GM12878 (cell line): ENCODE results near the gene RORB. TPM values are rescaled to one million over a fixed set of nuclear protein-coding genes. Genes with fewer than 3 reads are reported as not detected.

Source experiments
- ATAC-seq: fragments of 200-7000 bp; cut with Tn5 transposase; 3 replicates; pipeline ENCODE4 v1.9.1; 2020; ENCODE audit warnings: mild to moderate bottlenecking, moderate library complexity
- BruUV-seq: library from RNA; stranded (reverse); fragments of 400-500 nt; replicated peaks from 2 replicates; lab custom pipeline; 2021; lab: Mats Ljungman, UMichigan
- CTCF ChIA-PET: fragments of 300-600 bp; sonication (Branson Sonifier 250); formaldehyde crosslinking; extraction: SDS; loops from one replicate; lab custom pipeline; 2021; ENCODE audit warnings: inconsistent platforms; lab: Yijun Ruan, JAX
- POLR2A ChIA-PET: fragments of 350-600 bp; formaldehyde crosslinking; extraction: SDS; loops from one replicate; lab custom pipeline; 2021; ENCODE audit warnings: inconsistent platforms; lab: Charles Lee
- RAD21 ChIA-PET: fragments of 300-600 bp; sonication (Branson Sonifier 250); formaldehyde crosslinking; loops from one replicate; lab custom pipeline; 2023; ENCODE audit warnings: antibody characterized with exemption; ENCODE audit not compliant: unreplicated experiment; lab: Charles Lee
- SMC1A ChIA-PET: fragments of 300-600 bp; sonication (Branson Sonifier 250); formaldehyde crosslinking; loops from one replicate; lab custom pipeline; 2023; ENCODE audit not compliant: unreplicated experiment, uncharacterized antibody; lab: Charles Lee
- DNase-seq: peaks from one replicate; pipeline ENCODE4 v3.0.0-alpha.2; 2011; ENCODE audit warnings: low read depth, low spot score
- FAIRE-seq: peaks from 3 replicates; lab custom pipeline; 2011; peaks lifted over from hg19 to GRCh38; lab: Jason Lieb, UNC
- H2AFZ ChIP-seq: 2 replicates; pipeline ENCODE4 v1.6.0; 2011; ENCODE audit warnings: low read depth, low read length, control low read depth; ENCODE audit not compliant: control insufficient read depth
- H3K27ac ChIP-seq: 2 replicates; pipeline ENCODE4 v1.5.1; 2011; ENCODE audit warnings: control low read depth; ENCODE audit not compliant: control insufficient read depth, insufficient read depth
- H3K27me3 ChIP-seq, 2 experiments: replicated peaks in 1 of 2; 2 replicates each; pipeline versions ENCODE4 v1.6.0 to v1.6.1; 2011; ENCODE audit warnings: low read length in 1 of 2; ENCODE audit not compliant: control insufficient read depth in 2 of 2, insufficient read depth in 2 of 2
- H3K36me3 ChIP-seq, 2 experiments: 2 replicates each; pipeline ENCODE4 v1.5.1; 2011; ENCODE audit warnings: low read length in 1 of 2; ENCODE audit not compliant: control insufficient read depth in 2 of 2, insufficient read depth in 2 of 2
- H3K4me1 ChIP-seq: 2 replicates; pipeline ENCODE4 v1.6.1; 2011; ENCODE audit warnings: mild to moderate bottlenecking, low read length, moderate library complexity, mixed read lengths; ENCODE audit not compliant: control insufficient read depth, insufficient read depth
- H3K4me2 ChIP-seq: 2 replicates; pipeline ENCODE4 v1.6.0; 2011; ENCODE audit warnings: control low read depth; ENCODE audit not compliant: control insufficient read depth, insufficient read depth
- H3K4me3 ChIP-seq: fragments of 200-600 bp; sonication (generic); 2 replicates; pipeline ENCODE4 v1.5.1; 2016
- H3K79me2 ChIP-seq: 2 replicates; pipeline ENCODE4 v1.6.0; 2011; ENCODE audit warnings: low read length; ENCODE audit not compliant: control insufficient read depth, insufficient read depth
- H3K9ac ChIP-seq: 2 replicates; pipeline ENCODE4 v1.8.0; 2011; ENCODE audit warnings: low read length, control low read depth, mixed read lengths; ENCODE audit not compliant: control insufficient read depth, insufficient read depth
- H3K9me3 ChIP-seq: replicated peaks from 3 replicates; pipeline ENCODE4 v1.5.1; 2011; ENCODE audit warnings: mild to moderate bottlenecking, low read length; ENCODE audit not compliant: control insufficient read depth, insufficient read depth
- H4K20me1 ChIP-seq: 2 replicates; pipeline ENCODE4 v1.6.0; 2011; ENCODE audit not compliant: control insufficient read depth, insufficient read depth
- ASH2L ChIP-seq: fragments of 300-600, 200-600 bp; sonication (generic); IDR thresholded peaks from 2 replicates; pipeline ENCODE4 v1.6.1; 2017; ENCODE audit warnings: low read depth, mild to moderate bottlenecking, borderline replicate concordance
- BCL11A ChIP-seq: IDR thresholded peaks from 2 replicates; pipeline ENCODE4 v1.6.1; 2011; ENCODE audit warnings: low read depth, low read length
- EED ChIP-seq: sonication (generic); IDR thresholded peaks from 2 replicates; pipeline ENCODE4 v1.6.1; 2016; ENCODE audit warnings: antibody characterized with exemption, low read depth
- MEF2A ChIP-seq: IDR thresholded peaks from 2 replicates; pipeline ENCODE4 v1.6.1; 2011; ENCODE audit warnings: low read depth, mild to moderate bottlenecking, low read length, moderate library complexity; ENCODE audit not compliant: insufficient read depth
- RBBP5 ChIP-seq: fragments of 200-600 bp; sonication (generic); conservative IDR thresholded peaks from 2 replicates; pipeline ENCODE4 v1.6.1; 2016
- SPI1 ChIP-seq: IDR thresholded peaks from 2 replicates; pipeline ENCODE4 v1.6.1; 2011; ENCODE audit warnings: low read depth, mild to moderate bottlenecking, low read length, moderate library complexity, borderline replicate concordance; ENCODE audit not compliant: insufficient read depth
- TCF7 ChIP-seq: IDR thresholded peaks from 2 replicates; pipeline ENCODE4 v1.6.1; 2014; ENCODE audit warnings: antibody characterized with exemption, borderline replicate concordance
- WRNIP1 ChIP-seq: IDR thresholded peaks from 2 replicates; pipeline ENCODE4 v1.6.1; 2011; ENCODE audit warnings: low read depth, low read length, improper control_type of control experiment, borderline replicate concordance
- ZNF384 ChIP-seq: IDR thresholded peaks from 2 replicates; pipeline ENCODE4 v1.6.1; 2012; ENCODE audit warnings: low read depth, mild to moderate bottlenecking, low read length, improper control_type of control experiment, borderline replicate concordance
- WGBS: methylation state at CpG from one replicate; pipeline ENCODE4 v1.1.6; 2016; ENCODE audit warnings: low lambda C conversion rate; ENCODE audit not compliant: insufficient replicate concordance, insufficient coverage; ENCODE audit errors: missing lambda C conversion rate; 5-methylcytosine and 5-hydroxymethylcytosine counted together
- in situ Hi-C: fragments of 300-500 bp; cut with MboI; formaldehyde crosslinking; loops from 9 replicates; pipeline ENCODE4 v1.14.3; 2018; ENCODE audit warnings: mixed read lengths
- intact Hi-C: fragments of 100-400 bp; cut with micrococcal nuclease; formaldehyde crosslinking; loops from one replicate; pipeline ENCODE4 v1.14.2; 2022; ENCODE audit not compliant: unreplicated experiment
- polyA plus RNA-seq, 11 experiments: library from polyadenylated mRNA; depleted of rRNA in 4 of 11; unstranded in 6 of 11; stranded (reverse) in 5 of 11; fragments of >200 nt; fragmentation: Nextera tagmentation in 4 of 11; fragmentation: Illumina TruSeq in 1 of 11; extraction: Ambion mirVana in 4 of 11; extraction: Trizol in 1 of 11; gene quantifications; 1 replicate in 1 of 11; 2 replicates in 10 of 11; pipeline versions ENCODE4 v1.2.1 to v1.2.3, GENCODE V29; 2011 to 2016; ENCODE audit warnings: inconsistent platforms in 2 of 11, missing spikeins in 2 of 11, low read depth in 1 of 11
- total RNA-seq, 4 experiments: library from RNA; depleted of rRNA in 3 of 4; stranded (reverse); fragments of >200 nt in 3 of 4; fragmentation: Illumina TruSeq in 1 of 4; extraction: Trizol in 1 of 4; gene quantifications; 2 replicates each; pipeline versions ENCODE4 v1.2.1 to v1.2.3, GENCODE V29; 2013 to 2021
- TF ChIP-seq, protein P1 (sequence below): fragments of 450-650 bp; IDR thresholded peaks from 2 replicates; pipeline ENCODE4 v1.6.1; 2017; ENCODE audit warnings: borderline replicate concordance

The RORB gene
- total and polyA plus RNA-seq, 10 of the 15 experiments (the other 5 are each of a cell fraction or from before 2014, with no cell fraction given), result under 0.01 to 0.01 TPM; not detected in 8

- no peak for TF ChIP-seq BCL11A
- no peak for TF ChIP-seq ZNF384
- TF ChIP-seq TCF7, result no peak
- TF ChIP-seq ASH2L, result no peak
- TF ChIP-seq SPI1, result no peak
- TF ChIP-seq RBBP5, result no peak
These were observed 6.5 kb downstream of the RORB start (continued) for GRCh38 chr9:74503666-74504065.

DNA sequence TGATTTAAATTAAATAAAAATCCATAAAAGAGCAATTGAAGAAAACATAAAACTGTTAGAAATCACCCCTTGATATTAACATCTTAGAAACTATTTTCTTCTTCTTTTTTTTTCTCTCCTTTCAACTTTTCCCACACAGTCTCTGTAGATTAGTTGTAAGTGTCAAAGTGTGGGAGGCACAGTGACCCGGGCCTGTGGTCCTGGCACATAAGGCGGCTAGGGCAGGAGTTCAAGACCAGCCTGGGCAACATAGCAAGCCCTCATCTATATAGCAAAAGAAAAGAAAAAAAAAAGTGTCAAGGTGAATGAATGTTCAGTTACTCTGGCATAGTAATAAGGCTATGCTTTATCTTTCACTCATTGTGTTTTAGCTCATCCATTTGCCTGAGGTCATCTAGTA is 14.2 kb downstream of the RORB start:
- Histone ChIP-seq H3K4me2 (no peak overlapping the region), H3K4me3 (no peak overlapping the region), H3K9ac (no peak overlapping the region), H3K36me3 (no peaks in the 10 kb centered on the region), H3K27ac (no peak overlapping the region), H3K79me2 (no peaks in the 10 kb centered on the region)
- DNase-seq, result no peak
- WGBS, result 35% methylated on average over 2 of the region's 2 CpGs
- POLR2A ChIA-PET, result no interaction called here
- TF ChIP-seq MEF2A (no peak), EED (no peak), WRNIP1 (no peak), SPI1 (no peak)
- TF ChIP-seq, protein P1, sequence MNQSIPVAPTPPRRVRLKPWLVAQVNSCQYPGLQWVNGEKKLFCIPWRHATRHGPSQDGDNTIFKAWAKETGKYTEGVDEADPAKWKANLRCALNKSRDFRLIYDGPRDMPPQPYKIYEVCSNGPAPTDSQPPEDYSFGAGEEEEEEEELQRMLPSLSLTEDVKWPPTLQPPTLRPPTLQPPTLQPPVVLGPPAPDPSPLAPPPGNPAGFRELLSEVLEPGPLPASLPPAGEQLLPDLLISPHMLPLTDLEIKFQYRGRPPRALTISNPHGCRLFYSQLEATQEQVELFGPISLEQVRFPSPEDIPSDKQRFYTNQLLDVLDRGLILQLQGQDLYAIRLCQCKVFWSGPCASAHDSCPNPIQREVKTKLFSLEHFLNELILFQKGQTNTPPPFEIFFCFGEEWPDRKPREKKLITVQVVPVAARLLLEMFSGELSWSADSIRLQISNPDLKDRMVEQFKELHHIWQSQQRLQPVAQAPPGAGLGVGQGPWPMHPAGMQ, result no peak
- TF ChIP-seq, all 136 proteins: peak for 0
- FAIRE-seq, result no peak
- BruUV-seq, result no TSS peak
- ATAC-seq, result no peak
- in situ Hi-C loops (no loop called here), intact Hi-C loops (no loop called here)
- ChIA-PET CTCF (no interaction called here), SMC1A (interaction anchor here (0.7 kb wide), 1 partner anchor 10 kb away, joined by 3 read pairs; no protein-coding TSS in a partner anchor), RAD21 (no interaction called here)
- Histone ChIP-seq H3K4me1 (no peaks in the 10 kb centered on the region), H3K9me3 (no peaks in the 10 kb centered on the region), H2AFZ (no peak overlapping the region), H4K20me1 (no peaks in the 10 kb centered on the region), H3K27me3 (no peaks in the 10 kb centered on the region)
